BLaER1 treated with 17β-estradiol and CSF1 and Interleukin-3, amounts not matched to agents 10 nM and 100 nM (cell line): ENCODE data around the gene ACTN1.
A peak's percentile ranks its signal among the peaks of the same experiment; 100 is the strongest.

Experiments used
- H3K27ac ChIP-seq, 11 experiments: shearing (Covaris generic); formaldehyde crosslinking; 2 replicates each; pipeline ENCODE4 v1.8.1; 2022
- H3K27me3 ChIP-seq, 11 experiments: shearing (Covaris generic); formaldehyde crosslinking; 2 replicates each; pipeline ENCODE4 v1.8.1; 2022
- H3K36me3 ChIP-seq, 11 experiments: shearing (Covaris generic); formaldehyde crosslinking; 2 replicates each; pipeline ENCODE4 v1.8.1; 2022
- H3K4me1 ChIP-seq, 10 experiments: shearing (Covaris generic); formaldehyde crosslinking; 2 replicates each; pipeline ENCODE4 v1.8.1; 2022
- H3K4me2 ChIP-seq, 11 experiments: shearing (Covaris generic); formaldehyde crosslinking; 2 replicates each; pipeline ENCODE4 v1.8.1; 2022
- H3K4me3 ChIP-seq, 10 experiments: shearing (Covaris generic); formaldehyde crosslinking; 2 replicates each; pipeline ENCODE4 v1.8.1; 2022
- H3K9ac ChIP-seq, 11 experiments: shearing (Covaris generic); formaldehyde crosslinking; 2 replicates each; pipeline ENCODE4 v1.8.1; 2022
- H3K9me3 ChIP-seq, 11 experiments: shearing (Covaris generic); formaldehyde crosslinking; replicated peaks in 1 of 11; 2 replicates each; pipeline ENCODE4 v1.8.1; 2022
- H4K20me1 ChIP-seq, 11 experiments: shearing (Covaris generic); formaldehyde crosslinking; 2 replicates each; pipeline ENCODE4 v1.8.1; 2022
- Cebpa-rat ChIP-seq, 11 experiments: shearing (Covaris generic); IDR thresholded peaks; 2 replicates each; pipeline ENCODE4 v1.8.1; 2022

The ACTN1 gene

DNA sequence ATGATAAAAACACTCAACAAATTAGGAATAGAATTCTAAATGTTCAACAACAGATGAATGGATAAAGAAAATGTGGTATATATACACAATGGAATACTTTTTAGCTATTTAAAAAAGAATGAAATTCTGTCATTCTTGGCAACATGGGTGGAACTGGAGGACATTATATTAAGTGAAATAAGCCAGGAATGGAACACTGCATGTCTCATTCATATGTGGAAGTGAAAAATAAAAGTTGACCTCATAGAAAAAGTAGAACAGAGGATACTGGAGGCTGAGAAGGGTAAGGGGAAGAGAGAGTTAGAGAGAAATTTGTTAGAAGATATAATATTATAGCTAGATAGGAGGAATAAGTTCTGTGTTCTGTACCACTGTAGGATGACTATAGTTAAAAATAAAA is 150.4 kb downstream of the ACTN1 start:
- Histone ChIP-seq H3K36me3 (no peaks in the 10 kb centered on the region), H3K9me3 (peaks cover 4 to 34% (median 23%) of the 10 kb centered on the region in 11 experiments; a peak in 21 of 22 replicates), H3K4me3 (no peak overlapping the region), H3K4me2 (no peak overlapping the region), H3K27ac (no peak overlapping the region), H3K9ac (no peak overlapping the region), H3K27me3 (no peaks in the 10 kb centered on the region), H4K20me1 (no peaks in the 10 kb centered on the region), H3K4me1 (peaks cover 0 to 15% (median 6%) of the 10 kb centered on the region in 10 experiments; a peak in 7 of 20 replicates)
- no peak for TF ChIP-seq Cebpa-rat (IDR thresholded peaks at IDR 0.05)

DNA sequence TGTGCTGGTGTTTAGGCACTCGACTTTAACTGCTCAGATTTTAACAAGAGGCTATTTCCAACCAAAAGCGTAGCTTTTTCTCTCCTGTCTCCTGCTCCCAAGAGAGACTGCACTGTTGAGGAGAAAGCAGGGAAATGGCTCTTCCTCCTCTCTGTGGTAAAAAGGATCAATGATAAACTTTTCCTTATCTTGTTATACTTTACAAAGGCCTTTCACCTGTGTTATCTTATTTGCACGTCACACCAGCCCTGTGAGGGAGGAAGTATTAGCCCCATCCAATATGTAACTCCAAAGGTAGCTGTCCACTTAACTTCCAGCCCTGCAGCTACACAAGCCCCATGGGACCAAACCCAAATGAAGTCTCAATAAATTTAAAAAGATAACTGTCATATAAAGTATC is 153.4 kb downstream of the ACTN1 start:
- Histone ChIP-seq H3K27me3 (no peaks in the 10 kb centered on the region), H3K36me3 (no peaks in the 10 kb centered on the region), H3K9ac (no peak overlapping the region), H3K4me3 (no peak overlapping the region), H3K27ac (no peak overlapping the region), H3K4me2 (no peak overlapping the region), H3K4me1 (peaks cover 15 to 35% (median 25%) of the 10 kb centered on the region in 10 experiments), H4K20me1 (no peaks in the 10 kb centered on the region), H3K9me3 (peaks cover 0 to 7% (median 5%) of the 10 kb centered on the region in 11 experiments; a peak in 6 of 22 replicates)
- TF ChIP-seq Cebpa-rat (IDR thresholded peaks at IDR 0.05) = no peak

DNA sequence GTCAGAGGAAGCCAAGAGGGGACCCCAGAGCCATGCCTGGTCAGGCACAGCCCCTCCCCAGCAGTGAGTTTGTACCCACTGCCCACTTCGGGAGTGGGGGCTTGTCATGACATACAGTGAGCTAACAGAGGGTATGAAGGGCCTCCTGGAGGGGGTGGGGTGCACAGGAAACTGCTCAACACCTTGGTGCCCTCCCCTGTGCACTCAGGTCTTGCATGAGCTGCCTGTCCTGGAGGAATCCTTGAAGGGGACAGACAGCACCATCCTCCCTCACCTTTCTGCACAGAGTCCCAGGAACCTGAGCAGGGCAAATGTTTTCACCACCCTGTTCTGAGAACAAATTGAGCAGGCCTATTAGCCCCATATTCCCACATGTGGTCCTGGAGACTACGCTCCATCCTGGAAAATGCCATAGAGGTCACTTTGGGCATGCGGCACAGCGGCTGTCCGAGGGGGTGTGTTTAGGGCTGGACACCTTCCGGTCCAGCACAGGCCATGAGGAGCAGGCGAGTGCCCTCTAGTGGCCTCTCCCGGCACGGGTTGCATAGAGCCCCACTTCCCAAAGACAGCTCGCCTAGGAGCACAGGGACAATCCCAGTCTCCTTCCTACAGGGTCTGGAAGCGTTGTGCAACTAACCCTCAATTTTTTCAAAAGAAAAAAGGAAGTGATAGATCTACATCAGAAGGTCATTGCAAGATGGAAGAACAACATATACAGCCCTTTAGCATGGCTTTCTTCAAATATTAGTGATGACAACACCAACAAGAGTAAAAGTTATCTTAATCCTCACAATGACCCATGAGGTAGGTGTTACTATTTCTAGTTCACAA is 154.4 kb downstream of the ACTN1 start:
- no peak overlapping the region for H3K27ac ChIP-seq
- no peak for TF ChIP-seq Cebpa-rat (IDR thresholded peaks at IDR 0.05)
- peaks cover 25 to 45% (median 35%) of the 10 kb centered on the region in 10 experiments for H3K4me1 ChIP-seq
- H4K20me1 ChIP-seq = no peaks in the 10 kb centered on the region
- H3K4me2 ChIP-seq = peak overlapping the region in 2 of 11 experiments; percentile 13 to 61; a peak in 3 of 22 replicates
- H3K27me3 ChIP-seq = no peaks in the 10 kb centered on the region
- H3K9ac ChIP-seq = no peak overlapping the region
- no peaks in the 10 kb centered on the region for H3K9me3 ChIP-seq
- no peak overlapping the region for H3K4me3 ChIP-seq
- no peaks in the 10 kb centered on the region for H3K36me3 ChIP-seq

DNA sequence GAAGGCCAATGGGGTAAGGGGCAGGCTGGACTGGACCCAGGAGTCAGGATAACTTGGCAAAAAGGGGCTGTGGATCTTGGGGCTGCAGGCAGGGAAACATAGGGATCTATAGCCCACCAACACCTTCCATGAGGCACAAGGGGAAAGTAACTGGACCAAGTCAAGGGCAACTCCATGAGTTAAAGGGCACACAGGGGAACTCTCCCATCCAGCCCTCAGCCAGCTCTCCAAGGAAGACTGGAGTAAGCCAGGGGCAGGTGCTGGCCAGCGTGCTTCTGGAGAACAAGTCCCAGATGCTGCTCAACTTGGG is 154.9 kb downstream of the ACTN1 start:
- Histone ChIP-seq H3K36me3 (no peaks in the 10 kb centered on the region), H3K9ac (no peak overlapping the region), H3K4me1 (peaks cover 30 to 51% (median 41%) of the 10 kb centered on the region in 10 experiments), H3K27me3 (no peaks in the 10 kb centered on the region), H3K27ac (no peak overlapping the region), H3K4me3 (no peak overlapping the region), H3K9me3 (no peaks in the 10 kb centered on the region), H4K20me1 (no peaks in the 10 kb centered on the region), H3K4me2 (peak overlapping the region in 2 of 11 experiments; percentile 13 to 61; a peak in 3 of 22 replicates)
- no peak for TF ChIP-seq Cebpa-rat (IDR thresholded peaks at IDR 0.05)
